Stimulated activated CD8-positive, alpha-beta memory T cell treated with anti-CD3 and anti-CD28 coated beads, Interleukin-7, amount 100 ng/mL, for 24 hours (primary cell): ENCODE data around the gene SPTLC2.
"Not testable (repeated sequence)": the region's sequence is repeated elsewhere in the genome, so short reads cannot be mapped to it uniquely, and the experiment has no call there.

ENCODE experiments used
- DNase-seq: peaks from one replicate; pipeline ENCODE4 v3.0.0-alpha.2; 2020; ENCODE audit warnings: low read depth

Gene SPTLC2

DNA sequence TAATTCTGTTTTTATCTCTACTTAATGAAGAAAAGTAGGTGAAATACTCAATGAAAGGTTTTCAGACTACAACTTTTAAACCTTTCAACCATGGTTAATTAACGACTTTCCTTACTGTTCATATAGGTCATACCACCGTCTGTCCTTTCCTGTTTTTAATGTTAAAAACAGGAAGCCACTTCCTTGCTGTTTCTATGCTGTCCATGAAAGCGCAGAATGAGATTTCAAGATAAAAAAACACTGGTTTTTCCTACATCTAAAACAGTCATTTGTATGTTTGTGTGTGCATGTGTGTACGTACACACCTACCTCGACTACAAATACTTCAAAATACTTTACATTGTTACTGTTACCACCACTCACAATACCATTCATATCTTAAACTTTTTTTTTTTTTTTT lies 27.3 kb downstream of the SPTLC2 start:
- no peak for DNase-seq

DNA sequence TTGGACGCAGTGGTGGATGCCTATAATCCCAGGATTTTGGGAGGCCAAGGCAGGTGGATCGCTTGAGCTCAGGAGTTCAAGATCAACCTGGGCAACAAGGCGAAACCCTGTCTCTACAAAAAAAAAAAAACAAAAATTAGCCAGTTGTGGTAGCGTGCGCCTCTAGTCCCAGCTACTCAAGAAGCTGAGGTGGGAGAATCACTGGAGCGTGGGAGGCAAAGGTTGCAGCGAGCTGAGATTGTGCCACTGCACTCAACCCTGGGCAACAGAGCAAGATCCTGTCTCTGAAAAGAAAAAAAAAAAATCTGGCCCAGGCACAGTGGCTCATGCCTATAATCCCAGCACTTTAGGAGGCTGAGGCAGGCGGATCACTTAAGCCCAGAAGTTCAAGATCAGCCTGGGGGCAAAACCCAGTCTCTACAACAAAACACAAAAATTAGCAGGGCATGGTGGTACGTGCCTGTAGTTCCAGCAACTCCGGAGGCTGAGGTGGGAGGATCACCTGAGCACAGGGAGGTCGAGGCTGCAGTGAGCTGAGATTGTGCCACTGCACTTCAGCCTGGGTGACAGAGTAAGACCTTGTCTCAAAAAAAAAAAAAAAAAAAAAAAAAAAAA lies 27.9 kb downstream of the SPTLC2 start:
- DNase-seq = not testable (repeated sequence)

DNA sequence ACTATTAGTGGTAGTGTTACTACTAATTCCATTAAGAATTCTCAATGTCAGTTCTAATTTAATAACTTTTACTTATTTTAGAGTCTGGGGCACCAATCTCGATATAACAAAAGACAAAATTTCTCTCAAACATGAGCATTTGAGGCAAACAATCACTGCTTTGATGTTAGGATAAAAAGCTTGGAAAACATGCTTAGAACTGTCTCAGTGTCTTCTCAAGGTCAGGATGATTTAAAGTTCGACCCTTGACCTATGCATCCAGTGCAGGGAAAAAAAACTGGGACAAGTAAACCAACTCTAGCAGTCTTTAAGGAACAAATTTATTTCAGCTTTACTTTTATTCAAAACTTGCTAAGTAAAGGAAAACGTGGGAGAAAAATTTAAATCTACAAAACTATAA lies 31.1 kb downstream of the SPTLC2 start:
- no peak for DNase-seq

DNA sequence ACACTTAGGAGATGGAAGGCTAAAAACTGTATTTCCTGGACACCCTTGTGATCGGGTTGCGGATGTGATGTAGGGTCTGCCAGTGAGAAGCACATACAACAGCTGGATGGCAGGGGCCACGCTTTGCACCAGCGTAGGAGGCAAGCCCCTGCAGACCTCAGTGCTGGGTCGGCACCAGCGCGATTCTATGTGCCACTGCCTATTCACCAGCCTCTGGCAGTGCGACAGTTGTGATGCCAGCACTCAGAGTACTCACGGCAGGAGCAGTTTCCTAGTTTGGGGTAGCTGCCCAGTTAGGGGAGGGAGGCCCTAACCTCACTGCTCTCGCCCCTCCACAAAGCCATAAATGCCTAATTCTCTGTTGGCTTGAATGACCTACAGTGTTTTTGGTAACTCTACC lies 31.6 kb downstream of the SPTLC2 start:
- no peak for DNase-seq

DNA sequence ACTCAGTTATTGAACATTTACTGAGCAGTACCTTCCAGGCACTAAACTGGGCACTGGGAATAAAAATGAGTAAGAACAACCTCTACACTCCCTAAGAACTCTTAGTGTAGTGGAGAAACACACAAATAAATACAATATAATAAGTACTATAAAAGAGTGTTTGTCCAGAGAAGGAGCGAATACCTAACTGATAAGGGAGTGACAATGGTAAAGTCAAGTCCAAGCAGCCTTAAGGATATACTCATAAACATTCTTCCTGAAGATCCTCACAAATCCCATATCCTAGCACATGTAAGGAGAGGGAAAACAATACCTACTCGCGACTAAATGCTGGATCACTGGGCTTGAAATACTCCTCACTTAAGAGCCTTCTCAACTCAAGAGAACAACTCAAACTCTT lies 32.8 kb downstream of the SPTLC2 start:
- DNase-seq = no peak

DNA sequence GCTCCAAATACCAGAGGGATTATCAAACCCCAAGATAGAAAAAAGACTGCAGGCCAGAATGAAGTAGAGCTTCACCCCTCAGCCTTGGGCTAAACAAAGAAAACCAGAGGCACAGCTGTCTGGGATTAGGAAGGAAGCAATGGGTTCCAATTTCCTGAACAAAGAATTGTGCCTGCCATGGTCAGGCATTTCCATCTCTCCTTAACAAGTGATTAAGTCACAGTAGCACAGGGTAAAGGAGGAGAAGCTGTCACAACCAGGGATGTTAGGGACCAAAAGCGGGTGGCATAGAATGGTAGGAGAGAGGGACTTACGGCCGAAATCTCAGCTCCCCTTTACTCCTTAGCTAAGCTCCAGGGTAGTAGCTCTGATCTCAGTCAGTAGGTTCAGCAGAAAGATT lies 33.9 kb downstream of the SPTLC2 start:
- no peak for DNase-seq

DNA sequence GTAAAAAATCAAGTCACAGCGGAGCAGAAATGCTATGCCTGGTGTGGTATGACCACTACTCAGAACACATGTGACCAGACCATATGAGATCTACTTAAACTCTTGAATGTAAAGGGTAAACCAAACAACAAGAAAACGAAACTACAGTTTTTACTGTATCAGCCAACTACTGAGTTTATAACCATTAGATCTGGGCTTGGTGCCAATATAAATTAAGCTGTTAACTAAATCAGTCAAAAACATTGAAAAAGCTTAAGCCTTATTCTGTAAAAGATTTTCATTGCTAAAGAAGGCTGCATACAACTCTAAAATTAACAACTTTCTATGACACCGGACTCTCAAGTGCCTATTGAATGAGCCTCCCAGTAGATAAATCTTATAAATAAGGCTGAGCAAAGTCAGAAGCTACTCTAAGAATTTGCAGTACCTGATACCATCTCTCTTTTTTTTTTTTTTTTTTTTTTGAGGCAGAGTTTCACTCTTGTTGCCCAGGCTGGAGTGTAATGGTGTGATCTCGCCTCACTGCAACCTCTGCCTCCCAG lies 35.4 kb downstream of the SPTLC2 start:
- no peak for DNase-seq

DNA sequence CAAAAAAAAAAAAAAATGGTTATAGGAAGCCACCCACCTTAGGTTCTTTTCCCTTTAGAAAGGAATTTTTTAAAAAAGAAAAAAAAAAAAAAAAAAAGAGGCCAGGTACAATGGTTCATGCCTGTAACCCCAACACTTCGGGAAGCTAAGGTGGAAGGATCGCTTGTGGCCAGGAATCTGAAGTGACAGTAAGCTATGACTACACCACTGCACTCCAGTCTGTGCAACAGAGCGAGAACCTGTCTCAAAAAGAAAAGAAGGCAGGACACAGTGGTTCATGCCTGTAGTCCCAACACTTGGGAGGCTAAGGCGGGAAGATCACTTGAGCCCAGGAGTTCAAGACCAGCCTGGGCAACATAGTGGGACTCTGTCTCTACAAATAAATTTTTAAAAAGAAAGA lies 36.0 kb downstream of the SPTLC2 start:
- no peak for DNase-seq

DNA sequence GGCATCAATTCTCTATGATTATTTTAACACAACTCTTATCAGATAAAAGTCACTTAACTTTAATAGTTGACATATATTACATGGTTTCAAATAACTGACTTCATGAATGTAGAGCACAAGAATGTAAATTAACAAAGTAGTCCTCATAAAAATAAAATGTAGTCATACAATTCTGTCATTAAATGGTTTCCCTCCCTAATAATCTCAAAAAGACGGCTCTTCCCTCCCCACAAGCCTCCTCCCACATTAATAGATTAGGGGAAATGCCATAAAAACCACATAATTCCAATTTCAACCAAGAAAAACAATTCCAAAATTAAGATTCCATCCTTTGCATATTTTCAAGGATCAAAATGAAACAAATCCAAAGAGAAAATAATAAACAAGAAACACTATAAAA lies 36.7 kb downstream of the SPTLC2 start:
- no peak for DNase-seq

DNA sequence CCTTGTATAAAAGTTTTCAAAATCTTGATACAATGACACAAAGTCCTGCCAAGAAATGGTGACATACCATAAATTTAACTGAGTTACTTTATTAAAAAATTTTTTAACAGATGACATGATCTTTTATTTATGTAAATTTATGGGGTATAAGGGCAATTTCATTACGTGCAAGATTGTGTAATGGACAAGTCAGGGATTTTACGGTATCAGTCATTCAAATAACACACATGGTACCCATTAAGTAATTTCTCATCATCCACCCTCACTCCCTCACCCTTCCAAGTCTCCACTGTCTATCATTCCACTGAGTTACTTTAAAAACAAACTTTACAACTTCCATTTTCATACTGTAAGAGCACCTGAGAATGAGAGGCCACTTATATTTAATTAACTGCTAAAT lies 37.4 kb downstream of the SPTLC2 start:
- no peak for DNase-seq

DNA sequence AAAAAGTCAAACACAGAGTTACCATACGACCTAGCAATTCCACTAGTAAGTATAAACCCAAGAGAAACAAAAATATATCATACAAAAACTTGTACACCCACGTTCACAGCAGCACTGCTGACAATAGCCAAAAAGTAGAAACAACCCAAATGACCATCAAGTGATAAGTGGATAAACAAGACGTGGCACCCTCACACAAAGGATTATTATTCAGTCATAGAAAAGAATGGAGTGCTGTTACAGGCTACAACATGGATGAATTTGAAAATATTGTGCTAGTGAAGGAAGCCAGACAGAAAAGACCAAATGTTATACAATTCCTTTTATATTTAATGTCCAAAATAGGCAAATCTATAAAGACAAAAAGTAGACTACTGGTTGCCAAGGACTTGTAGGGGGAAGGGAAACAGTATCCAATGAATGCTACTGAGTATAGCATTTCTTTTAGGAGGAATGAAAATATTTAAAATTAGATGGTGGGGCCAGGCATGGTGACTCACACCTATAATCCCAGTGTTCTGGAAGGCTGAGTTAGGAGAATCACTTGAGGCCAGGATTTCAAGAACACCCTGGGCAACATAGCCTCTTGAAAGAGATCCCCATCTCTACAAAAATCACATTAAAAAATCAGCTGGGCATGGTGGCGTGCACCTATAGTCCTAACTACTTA lies 41.9 kb downstream of the SPTLC2 start:
- no peak for DNase-seq

DNA sequence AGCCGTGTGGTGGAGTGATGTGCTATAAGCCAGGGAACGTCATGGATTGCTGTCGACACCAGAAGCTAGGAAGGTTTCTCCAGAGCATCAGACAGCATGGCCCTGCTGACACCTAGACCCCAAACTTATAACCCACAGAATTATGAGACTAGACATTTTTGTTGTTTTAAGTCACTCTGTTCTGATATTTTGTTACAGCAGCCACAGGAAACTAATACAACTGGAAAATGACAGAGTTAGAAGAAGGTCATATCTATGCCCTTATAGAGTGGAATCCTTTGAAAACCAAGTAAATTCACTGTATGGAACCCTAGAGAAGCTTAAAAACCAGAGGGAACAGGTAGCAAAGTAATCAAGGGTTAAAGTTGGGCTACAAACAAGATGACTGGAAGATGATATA lies 42.5 kb downstream of the SPTLC2 start:
- DNase-seq = no peak

DNA sequence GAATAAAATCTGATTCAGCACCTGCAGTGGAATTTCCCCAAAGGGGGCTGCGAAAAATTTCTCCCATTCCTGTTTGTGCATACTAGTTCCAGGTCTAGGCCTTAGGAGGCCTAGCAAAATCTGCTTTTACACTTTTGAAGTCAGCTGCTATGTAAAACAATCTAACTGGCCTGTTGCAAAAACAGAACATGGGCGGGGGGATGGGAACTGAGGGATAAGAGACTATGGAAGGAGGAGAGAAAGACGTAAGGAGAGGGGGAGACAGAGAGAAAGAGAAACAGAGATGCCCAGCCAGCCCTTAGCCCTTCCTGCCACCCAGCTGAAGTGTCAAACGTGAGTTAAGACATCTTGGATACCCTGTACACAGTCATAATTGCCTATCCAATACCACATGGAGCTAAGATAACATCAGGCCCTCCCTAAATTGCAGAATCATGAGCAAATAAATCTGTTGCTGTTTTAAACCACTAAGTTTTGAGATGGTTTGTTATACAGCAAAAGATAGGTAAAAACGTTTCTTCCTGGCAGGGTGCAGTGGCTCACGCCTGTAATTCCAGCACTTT lies 45.6 kb downstream of the SPTLC2 start:
- DNase-seq = no peak

DNA sequence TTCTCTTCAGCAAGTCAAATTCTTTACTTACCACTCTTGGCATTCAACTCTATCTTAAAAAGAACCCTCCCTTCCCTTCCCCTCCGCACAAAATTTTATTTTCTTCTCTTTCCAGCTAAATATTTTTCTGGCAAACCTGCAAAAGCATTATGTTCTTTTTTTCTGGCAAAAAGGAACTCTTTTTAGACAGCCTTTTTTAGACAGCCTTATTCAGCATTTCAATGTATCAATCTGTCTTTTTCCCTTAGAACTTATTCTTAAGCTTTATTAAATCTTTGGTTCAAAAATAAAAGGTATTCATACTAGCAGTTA lies 50.5 kb downstream of the SPTLC2 start:
- DNase-seq = no peak

DNA sequence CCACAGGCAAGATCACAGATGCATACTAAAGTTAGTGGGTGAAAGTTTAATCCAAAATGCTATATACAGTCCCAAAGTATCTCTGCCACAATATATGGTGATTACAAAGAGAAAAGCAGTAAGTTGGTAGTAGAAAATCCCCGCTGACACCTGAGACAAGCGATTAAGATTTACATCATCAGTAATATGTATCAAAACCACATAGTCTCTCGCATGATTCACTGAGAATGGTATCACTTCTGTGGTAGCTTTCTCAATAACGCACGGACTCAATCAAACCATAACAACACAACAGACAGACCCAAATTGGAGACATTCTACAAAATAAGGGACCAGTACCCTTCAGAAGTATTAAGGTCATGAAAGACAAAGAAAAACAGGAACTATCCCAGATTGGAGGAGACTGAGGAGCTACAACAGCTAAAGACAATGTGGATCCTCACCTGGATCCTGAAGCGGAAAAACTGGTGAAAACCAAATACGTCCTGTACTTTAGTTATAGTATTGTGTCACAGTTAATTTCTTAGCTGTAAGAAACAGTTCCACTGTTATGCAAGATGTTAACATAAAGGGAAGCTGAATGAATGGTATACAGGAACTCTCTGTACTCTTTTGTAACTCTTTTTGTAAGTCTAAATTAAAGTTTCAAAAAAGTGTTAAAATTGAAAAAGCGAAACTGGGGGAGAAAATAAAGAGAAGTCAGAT lies 51.0 kb downstream of the SPTLC2 start:
- no peak for DNase-seq

DNA sequence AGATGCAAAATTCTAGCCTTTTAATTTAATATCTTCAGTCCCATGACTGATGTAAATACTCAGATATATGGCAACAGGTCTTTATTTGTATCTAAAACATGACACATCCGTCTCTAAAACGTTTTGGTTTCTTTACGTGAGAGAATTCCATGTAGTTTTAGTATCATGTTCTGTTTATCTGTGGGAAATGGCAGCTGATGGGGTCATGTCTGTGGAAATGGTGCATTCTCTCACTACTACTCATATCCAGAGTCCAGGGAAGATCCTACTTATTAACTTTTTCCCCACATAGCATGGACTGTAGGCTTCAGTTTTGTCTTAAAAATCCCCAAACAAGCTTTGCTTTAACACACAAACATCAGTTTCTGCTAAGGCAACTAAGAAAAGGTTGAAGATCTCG lies 53.8 kb downstream of the SPTLC2 start:
- no peak for DNase-seq

DNA sequence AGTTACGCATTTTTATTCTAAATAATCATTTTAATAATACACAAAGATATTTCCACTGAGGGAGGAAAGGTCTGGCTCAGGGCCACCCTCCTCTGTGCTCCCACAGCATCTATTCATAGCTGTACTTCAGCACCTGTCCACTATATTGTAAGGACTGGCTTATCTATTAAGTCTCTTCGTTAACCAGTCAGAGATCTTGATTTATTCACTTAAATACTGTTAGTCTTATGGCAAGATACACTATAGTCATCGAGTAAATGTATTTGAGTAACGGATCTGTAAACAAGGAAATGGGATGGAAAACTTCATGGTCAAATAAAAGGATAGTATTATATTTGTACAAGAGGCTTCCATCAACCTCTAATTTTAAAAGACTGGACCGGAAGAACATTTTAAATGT lies 54.6 kb downstream of the SPTLC2 start:
- DNase-seq = no peak

DNA sequence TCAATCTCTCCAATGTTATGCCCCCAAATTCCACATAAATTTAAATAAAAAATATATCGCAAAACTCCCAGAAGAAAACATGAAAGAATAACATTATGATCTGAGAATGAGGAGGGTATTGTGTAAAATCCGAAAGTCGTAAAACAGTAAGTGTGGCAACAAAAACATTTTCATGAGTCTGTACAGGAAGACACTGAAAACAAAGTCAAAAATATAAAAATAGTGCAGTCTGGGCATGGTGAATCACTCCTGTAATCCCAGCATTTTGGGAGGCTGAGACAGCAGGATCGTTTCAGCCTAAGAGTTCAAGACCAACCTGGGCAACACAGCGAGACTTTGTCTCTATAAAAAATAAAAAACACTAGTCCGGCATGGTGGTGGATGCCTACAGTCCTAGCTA lies 57.1 kb downstream of the SPTLC2 start:
- DNase-seq = no peak

DNA sequence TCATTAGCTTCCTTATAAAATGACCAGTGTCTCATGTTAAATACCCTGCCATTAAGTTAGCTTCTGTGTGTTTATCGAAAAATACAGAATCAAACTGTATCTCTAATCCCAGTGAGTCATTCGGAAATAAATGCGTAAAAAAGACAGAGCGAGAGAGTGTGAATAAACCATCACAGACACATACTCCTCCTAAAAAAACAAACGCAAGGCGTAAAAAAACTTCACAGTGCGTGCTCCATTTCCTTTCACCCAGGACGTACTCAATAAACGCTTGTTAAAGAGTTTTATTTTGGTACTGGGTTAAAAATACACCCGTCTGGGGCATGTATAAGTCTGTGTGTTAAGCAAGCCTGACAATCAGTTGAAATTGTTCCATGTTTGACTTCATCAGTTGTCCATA lies 59.0 kb downstream of the SPTLC2 start:
- no peak for DNase-seq

DNA sequence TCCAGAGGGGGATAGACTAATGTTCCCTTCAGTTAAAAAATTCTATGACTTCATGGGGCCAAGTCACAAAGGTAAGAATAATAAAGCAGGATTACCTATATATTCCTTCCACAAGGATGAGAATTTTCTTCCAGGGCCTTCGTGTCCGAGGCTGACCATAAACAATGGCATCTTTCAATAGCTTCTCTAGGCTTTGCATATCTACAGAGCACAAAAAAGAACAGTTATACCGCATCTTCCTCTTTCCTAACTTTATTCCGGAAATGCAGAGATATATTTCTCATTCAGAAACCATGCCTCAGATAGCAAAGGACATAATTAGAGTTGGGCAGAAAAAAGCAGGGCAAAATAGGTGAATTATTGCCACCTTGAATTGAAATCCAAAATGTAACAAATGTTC lies 59.5 kb downstream of the SPTLC2 start:
- DNase-seq = no peak

DNA sequence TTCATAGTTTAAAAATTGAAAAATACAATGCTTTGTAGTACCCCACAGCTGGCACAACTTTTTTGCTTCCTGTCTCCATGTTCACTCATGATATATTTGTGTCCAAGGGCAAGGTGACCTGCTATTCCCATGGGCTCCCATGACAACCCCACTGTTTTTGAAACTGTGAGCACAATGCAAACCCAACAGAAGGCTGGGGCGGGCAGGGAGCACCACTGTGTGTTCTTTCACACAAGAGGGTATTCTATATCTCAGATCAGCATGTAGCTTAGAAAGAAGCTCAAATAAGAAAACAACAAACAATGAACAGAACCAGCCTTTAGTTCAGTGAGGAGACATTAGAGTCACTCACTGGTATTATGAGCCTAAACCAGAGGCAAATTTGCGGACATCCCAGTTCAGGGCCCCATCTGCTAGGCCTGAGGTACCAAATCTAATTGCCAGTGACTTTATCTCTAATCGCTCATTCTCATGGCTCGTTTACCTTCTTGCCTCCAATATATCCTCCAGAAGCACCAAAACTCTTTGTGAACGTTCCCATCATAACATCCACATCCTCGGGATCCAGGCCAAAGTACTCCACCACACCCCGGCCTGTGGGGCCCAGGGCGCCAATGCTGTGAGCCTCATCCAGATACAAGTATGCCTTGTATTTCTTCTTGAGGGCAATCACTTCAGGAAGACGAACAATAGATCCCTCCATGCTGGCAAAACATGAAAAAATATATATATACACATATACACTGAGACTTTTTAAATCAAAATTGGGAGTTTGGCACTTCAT lies 61.4 kb downstream of the SPTLC2 start:
- no peak for DNase-seq

DNA sequence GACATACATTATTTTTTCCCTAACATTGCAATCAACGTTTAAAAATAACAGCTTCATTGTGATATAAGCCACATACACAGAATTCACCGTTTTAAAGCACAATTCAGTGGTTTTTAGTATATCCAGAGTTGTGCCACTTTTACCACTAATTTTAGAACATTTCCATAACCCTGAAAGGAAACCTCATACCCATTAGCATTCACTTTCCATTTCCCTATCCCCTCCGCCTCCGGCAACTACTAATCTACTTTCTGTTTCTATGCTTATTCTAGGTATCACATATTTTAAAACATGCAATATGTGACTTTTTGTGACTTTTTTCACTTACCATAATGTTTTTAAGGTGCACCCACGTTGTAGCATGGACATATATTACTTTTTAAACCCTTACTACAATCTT lies 62.2 kb downstream of the SPTLC2 start:
- no peak for DNase-seq

DNA sequence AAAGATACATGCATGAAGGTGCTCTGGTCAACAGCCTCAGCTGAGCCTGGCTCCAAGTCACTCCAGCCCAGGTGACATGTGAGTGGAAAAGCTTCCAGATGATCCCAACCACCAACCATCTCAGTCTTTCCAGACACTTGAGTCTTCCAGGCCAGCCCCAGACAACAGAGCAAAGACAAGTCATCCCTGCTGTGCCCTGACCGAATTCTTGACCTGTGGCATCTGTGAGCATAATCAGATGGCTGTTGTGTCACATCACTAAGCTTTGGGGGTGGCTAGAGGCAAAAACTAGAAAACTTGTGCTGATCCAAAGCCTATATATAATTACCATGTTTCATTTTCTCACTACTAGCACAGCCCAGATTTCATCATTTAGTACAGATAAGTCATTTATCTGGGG lies 67.0 kb downstream of the SPTLC2 start:
- DNase-seq = no peak
